ENCODE results near the gene WNT7A. TPM values are rescaled to one million over a fixed set of nuclear protein-coding genes. Genes with fewer than 3 reads are reported as not detected.

WNT7A gene
- total and polyA plus RNA-seq, 8 donors = 0.35 TPM; not detected in 7

- no peak overlapping the region for H3K27ac ChIP-seq
- no peaks in the 10 kb centered on the region for H3K36me3 ChIP-seq
- no peaks in the 10 kb centered on the region for H3K4me1 ChIP-seq
- H3K27me3 ChIP-seq = peaks cover 0 to 45% (median 5%) of the 10 kb centered on the region in 3 donors
- intact Hi-C loops (cut with DNase I; ENCODE audit: low total_unique reads) = no loop called here
- 66 to 77% (median 70%) methylated on average over 4 of the region's 4 CpGs for WGBS, 5 donors
- DNase-seq = no peak
- no peaks in the 10 kb centered on the region for H3K9me3 ChIP-seq
- no peak for TF ChIP-seq CTCF (IDR thresholded peaks at IDR 0.05)
- no peak for TF ChIP-seq EP300 (IDR thresholded peaks at IDR 0.05)
- TF ChIP-seq POLR2A (IDR thresholded peaks at IDR 0.05) = no peak
- no peak for TF ChIP-seq POLR2AphosphoS5 (IDR thresholded peaks at IDR 0.05)
- H3K4me3 ChIP-seq = no peak overlapping the region
These were observed 37.6 kb downstream of the WNT7A start for GRCh38 chr3:13842226-13842625.

- DNase-seq = no peak
- peaks cover 0 to 43% (median 5%) of the 10 kb centered on the region in 3 donors for H3K27me3 ChIP-seq
- no peaks in the 10 kb centered on the region for H3K9me3 ChIP-seq
- no peak overlapping the region for H3K4me3 ChIP-seq
- 64 to 74% (median 65%) methylated on average over 4 of the region's 4 CpGs for WGBS, 5 donors
- TF ChIP-seq EP300 (IDR thresholded peaks at IDR 0.05) (no peak), CTCF (IDR thresholded peaks at IDR 0.05) (no peak), POLR2A (IDR thresholded peaks at IDR 0.05) (no peak), POLR2AphosphoS5 (IDR thresholded peaks at IDR 0.05) (no peak)
- H3K27ac ChIP-seq = no peak overlapping the region
- intact Hi-C loops (cut with DNase I; ENCODE audit: low total_unique reads) = no loop called here
- H3K4me1 ChIP-seq = no peaks in the 10 kb centered on the region
- no peaks in the 10 kb centered on the region for H3K36me3 ChIP-seq
These were observed 38.0 kb downstream of the WNT7A start for GRCh38 chr3:13841826-13842225.

GRCh38 chr3:13841141-13841540 lies 38.7 kb downstream of the WNT7A start:
- Histone ChIP-seq H3K4me1 (no peaks in the 10 kb centered on the region), H3K27me3 (peaks cover 0 to 40% (median 5%) of the 10 kb centered on the region in 3 donors), H3K9me3 (no peaks in the 10 kb centered on the region), H3K36me3 (no peaks in the 10 kb centered on the region), H3K27ac (no peak overlapping the region), H3K4me3 (no peak overlapping the region)
- no peak for DNase-seq
- intact Hi-C loops (cut with DNase I; ENCODE audit: low total_unique reads) = no loop called here
- 70 to 82% (median 73%) methylated on average over 8 of the region's 8 CpGs for WGBS, 5 donors
- no peak for TF ChIP-seq EP300 (IDR thresholded peaks at IDR 0.05)
- TF ChIP-seq POLR2AphosphoS5 (IDR thresholded peaks at IDR 0.05) = no peak
- no peak for TF ChIP-seq POLR2A (IDR thresholded peaks at IDR 0.05)
- TF ChIP-seq CTCF (IDR thresholded peaks at IDR 0.05) = no peak

GRCh38 chr3:13840456-13840855 lies 39.4 kb downstream of the WNT7A start:
- Histone ChIP-seq H3K27me3 (peaks cover 0 to 33% (median 5%) of the 10 kb centered on the region in 3 donors), H3K4me3 (no peak overlapping the region), H3K4me1 (no peaks in the 10 kb centered on the region), H3K36me3 (no peaks in the 10 kb centered on the region), H3K9me3 (no peaks in the 10 kb centered on the region), H3K27ac (no peak overlapping the region)
- 77 to 86% (median 83%) methylated on average over 2 of the region's 2 CpGs for WGBS, 5 donors
- intact Hi-C loops (cut with DNase I; ENCODE audit: low total_unique reads) = no loop called here
- DNase-seq = no peak
- no peak for TF ChIP-seq POLR2A (IDR thresholded peaks at IDR 0.05)
- TF ChIP-seq EP300 (IDR thresholded peaks at IDR 0.05) = no peak
- no peak for TF ChIP-seq CTCF (IDR thresholded peaks at IDR 0.05)
- TF ChIP-seq POLR2AphosphoS5 (IDR thresholded peaks at IDR 0.05) = no peak

Data from stomach (tissue), 9 donors.